SU-DHL-6 (cell line): Measurements from ENCODE around the gene SERINC1.

Experiments
- H2AFZ ChIP-seq: fragments of 200-600 bp; sonication (generic); 2 replicates; pipeline ENCODE4 v1.6.1; 2014; ENCODE audit warnings: low read depth, mild to moderate bottlenecking, moderate library complexity, mixed read lengths, antibody characterized with exemption, low read length; ENCODE audit not compliant: severe bottlenecking
- H3F3A ChIP-seq: fragments of 200-600 bp; shearing (Covaris generic); 2 replicates; pipeline ENCODE4 v1.6.0; 2016; ENCODE audit warnings: antibody characterized with exemption, mild to moderate bottlenecking; ENCODE audit not compliant: insufficient read depth
- H3K27ac ChIP-seq: fragments of 200-600 bp; sonication (generic); 2 replicates; pipeline ENCODE4 v1.5.1; 2016; ENCODE audit warnings: low read depth, mild to moderate bottlenecking, low read length, moderate library complexity, mixed read lengths
- H3K27me3 ChIP-seq: fragments of 200-600 bp; sonication (generic), shearing (Covaris generic); 2 replicates; pipeline ENCODE4 v1.6.0; 2014; ENCODE audit warnings: mild to moderate bottlenecking, low read length
- H3K36me3 ChIP-seq: fragments of 200-600 bp; sonication (generic); 2 replicates; pipeline ENCODE4 v1.6.1; 2014; ENCODE audit warnings: mild to moderate bottlenecking, low read length, mixed read lengths
- H3K4me2 ChIP-seq: fragments of 300-600, 200-600 bp; shearing (Covaris generic), sonication (generic); 2 replicates; pipeline ENCODE4 v1.6.0; 2014; ENCODE audit warnings: low read length, low read depth, mild to moderate bottlenecking; ENCODE audit not compliant: poor library complexity, severe bottlenecking
- H3K4me3 ChIP-seq: fragments of 200-600 bp; sonication (generic); 2 replicates; pipeline ENCODE4 v1.5.1; 2014; ENCODE audit warnings: antibody characterized with exemption, low read length, mild to moderate bottlenecking, mixed read lengths; ENCODE audit not compliant: insufficient read depth, poor library complexity, severe bottlenecking
- H3K79me2 ChIP-seq: fragments of 200-600 bp; sonication (generic); 2 replicates; pipeline ENCODE4 v1.6.1; 2014; ENCODE audit warnings: mild to moderate bottlenecking, low read length, moderate library complexity; ENCODE audit not compliant: insufficient read depth
- H3K9ac ChIP-seq: fragments of 200-600 bp; sonication (generic); 2 replicates; pipeline ENCODE4 v1.7.0; 2014; ENCODE audit warnings: mild to moderate bottlenecking, low read length
- H3K9me2 ChIP-seq: fragments of 200-600 bp; sonication (generic); replicated peaks from 2 replicates; pipeline ENCODE4 v1.6.1; 2014; ENCODE audit warnings: low read length; ENCODE audit not compliant: insufficient read depth
- H3K9me3 ChIP-seq: fragments of 200-600 bp; sonication (generic); 2 replicates; pipeline ENCODE4 v1.6.1; 2014; ENCODE audit warnings: low read length, mixed read lengths; ENCODE audit not compliant: insufficient read depth
- H4K20me1 ChIP-seq: fragments of 200-600 bp; sonication (generic); 2 replicates; pipeline ENCODE4 v1.6.1; 2014; ENCODE audit warnings: low read depth, mild to moderate bottlenecking, antibody characterized with exemption, low read length, moderate library complexity, mixed read lengths
- EZH2phosphoT487 ChIP-seq: fragments of 200-600 bp; sonication (generic), shearing (Covaris generic); conservative IDR thresholded peaks from 2 replicates; pipeline ENCODE4 v1.6.1; 2018; ENCODE audit warnings: mild to moderate bottlenecking, antibody characterized with exemption, low read length, moderate library complexity, mixed read lengths
- TF ChIP-seq, protein P1 (sequence below): fragments of 200-600 bp; sonication (generic); IDR thresholded peaks from one replicate; pipeline ENCODE4 v1.5.1; 2017; ENCODE audit warnings: antibody characterized with exemption, mild to moderate bottlenecking, low read length, moderate library complexity; ENCODE audit not compliant: insufficient read depth, poor library complexity, severe bottlenecking

The SERINC1 gene

DNA sequence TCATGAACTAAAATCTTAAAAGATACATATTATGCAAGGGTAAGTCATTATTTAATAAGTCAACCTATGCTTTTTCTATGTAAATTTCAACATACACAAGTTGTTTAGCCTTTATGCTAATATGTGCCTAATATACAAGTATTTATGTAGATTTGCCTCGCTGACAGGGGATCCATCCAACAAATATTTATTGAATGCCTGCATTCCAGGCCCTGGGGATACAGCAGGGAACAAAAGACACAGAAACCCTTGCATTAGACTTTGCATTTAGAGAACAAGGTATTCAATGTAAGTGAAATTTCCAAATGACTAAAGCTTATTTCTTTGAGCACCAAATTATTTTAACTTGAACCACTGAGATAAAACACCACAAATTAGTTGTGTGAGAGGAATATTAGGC lies 19.1 kb downstream of the SERINC1 start:
- Histone ChIP-seq H4K20me1 (no peaks in the 10 kb centered on the region), H3K36me3 (peaks cover 38% of the 10 kb centered on the region; the same call in 1 of the 2 replicates), H3K27me3 (no peaks in the 10 kb centered on the region), H3K9me2 (no peaks in the 10 kb centered on the region), H3K79me2 (no peaks in the 10 kb centered on the region), H3K9ac (no peak overlapping the region), H2AFZ (no peak overlapping the region), H3K4me3 (no peak overlapping the region), H3K9me3 (no peaks in the 10 kb centered on the region), H3K27ac (no peak overlapping the region), H3F3A (no peaks in the 10 kb centered on the region; the same call in 1 of the 2 replicates), H3K4me2 (no peak overlapping the region)
- TF ChIP-seq, protein P1, sequence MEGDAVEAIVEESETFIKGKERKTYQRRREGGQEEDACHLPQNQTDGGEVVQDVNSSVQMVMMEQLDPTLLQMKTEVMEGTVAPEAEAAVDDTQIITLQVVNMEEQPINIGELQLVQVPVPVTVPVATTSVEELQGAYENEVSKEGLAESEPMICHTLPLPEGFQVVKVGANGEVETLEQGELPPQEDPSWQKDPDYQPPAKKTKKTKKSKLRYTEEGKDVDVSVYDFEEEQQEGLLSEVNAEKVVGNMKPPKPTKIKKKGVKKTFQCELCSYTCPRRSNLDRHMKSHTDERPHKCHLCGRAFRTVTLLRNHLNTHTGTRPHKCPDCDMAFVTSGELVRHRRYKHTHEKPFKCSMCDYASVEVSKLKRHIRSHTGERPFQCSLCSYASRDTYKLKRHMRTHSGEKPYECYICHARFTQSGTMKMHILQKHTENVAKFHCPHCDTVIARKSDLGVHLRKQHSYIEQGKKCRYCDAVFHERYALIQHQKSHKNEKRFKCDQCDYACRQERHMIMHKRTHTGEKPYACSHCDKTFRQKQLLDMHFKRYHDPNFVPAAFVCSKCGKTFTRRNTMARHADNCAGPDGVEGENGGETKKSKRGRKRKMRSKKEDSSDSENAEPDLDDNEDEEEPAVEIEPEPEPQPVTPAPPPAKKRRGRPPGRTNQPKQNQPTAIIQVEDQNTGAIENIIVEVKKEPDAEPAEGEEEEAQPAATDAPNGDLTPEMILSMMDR: no peak
- no peak for TF ChIP-seq EZH2phosphoT487

DNA sequence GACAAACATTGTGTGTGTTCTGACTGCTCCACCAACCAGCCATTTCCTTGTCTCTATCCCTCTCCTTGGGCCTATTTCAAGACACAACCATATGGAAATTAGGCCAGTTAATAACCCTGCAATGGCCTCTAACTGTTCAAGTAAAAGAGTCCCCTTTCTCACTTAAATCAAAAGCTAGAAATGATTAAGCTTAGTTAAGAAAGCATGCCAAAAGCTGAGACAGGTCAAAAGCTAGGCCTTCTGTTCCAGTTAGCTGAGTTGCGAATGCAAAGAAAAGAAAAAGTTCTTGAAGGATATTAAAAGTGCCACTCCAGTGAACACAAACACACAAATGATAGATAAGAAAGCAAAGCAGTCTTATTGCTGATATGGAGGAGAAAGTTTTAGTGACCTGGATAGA lies 22.5 kb downstream of the SERINC1 start:
- Histone ChIP-seq H3K9ac (no peak overlapping the region), H3K4me2 (no peak overlapping the region), H3K4me3 (no peak overlapping the region), H3F3A (peaks cover 5% of the 10 kb centered on the region; the same call in 1 of the 2 replicates), H2AFZ (no peak overlapping the region), H3K79me2 (no peaks in the 10 kb centered on the region), H3K9me2 (no peaks in the 10 kb centered on the region), H3K36me3 (peaks cover 51% of the 10 kb centered on the region; the same call in 1 of the 2 replicates), H4K20me1 (no peaks in the 10 kb centered on the region), H3K27ac (no peak overlapping the region), H3K27me3 (no peaks in the 10 kb centered on the region), H3K9me3 (no peaks in the 10 kb centered on the region)
- TF ChIP-seq EZH2phosphoT487: no peak
- TF ChIP-seq, protein P1: no peak

DNA sequence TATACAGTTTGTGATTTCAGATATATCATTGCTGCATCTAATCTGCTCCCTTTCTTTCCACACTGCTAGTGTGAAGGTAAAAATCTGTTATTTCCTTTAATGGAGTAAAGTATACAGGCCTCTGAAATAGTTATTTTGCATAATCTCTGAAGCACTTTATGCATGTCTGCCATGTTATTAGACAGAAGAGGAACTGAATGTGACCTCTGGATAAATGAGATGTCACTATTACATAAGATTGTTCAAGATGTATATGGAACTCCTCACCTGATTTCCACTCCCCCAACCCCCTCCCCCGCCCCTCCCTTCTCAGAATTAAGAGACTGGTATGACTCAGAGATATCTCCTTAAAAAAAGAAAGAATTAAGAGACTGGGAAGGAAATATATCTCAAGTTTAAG lies 26.3 kb downstream of the SERINC1 start:
- H3K36me3 ChIP-seq: peaks cover 31% of the 10 kb centered on the region
- no peak overlapping the region for H3K27ac ChIP-seq

More for the DNA sequence above, 26.3 kb downstream of the SERINC1 start:
- no peaks in the 10 kb centered on the region for H3K27me3 ChIP-seq
- no peaks in the 10 kb centered on the region for H3K79me2 ChIP-seq
- H3K4me2 ChIP-seq: no peak overlapping the region
- TF ChIP-seq EZH2phosphoT487: no peak
- TF ChIP-seq, protein P1: no peak
- H3K9ac ChIP-seq: no peak overlapping the region
- no peak overlapping the region for H2AFZ ChIP-seq
- H3F3A ChIP-seq: peaks cover 13% of the 10 kb centered on the region; the same call in 1 of the 2 replicates
- no peak overlapping the region for H3K4me3 ChIP-seq
- H4K20me1 ChIP-seq: no peaks in the 10 kb centered on the region
- H3K9me3 ChIP-seq: no peaks in the 10 kb centered on the region
- H3K9me2 ChIP-seq: no peaks in the 10 kb centered on the region
